Natural killer cell (primary cell): ENCODE results near the gene PKP3. TPM values are rescaled to one million over a fixed set of nuclear protein-coding genes. Genes with fewer than 3 reads are reported as not detected.
"Not testable (repeated sequence)": the region's sequence is repeated elsewhere in the genome, so short reads cannot be mapped to it uniquely, and the experiment has no call there.

Source experiments
- ATAC-seq, 3 donors: fragments of 150-1000 bp in 2 of 3; fragments of 200-7000 bp in 1 of 3; cut with Tn5 transposase; 1 replicate in 1 of 3; 2 replicates in 2 of 3; pipeline ENCODE4 v1.10.0; 2021; ENCODE audit warnings: mild to moderate bottlenecking in 2 of 3, moderate library complexity in 2 of 3
- DNase-seq, 2 donors: peaks; one replicate each; pipeline versions ENCODE4 v3.0.0 to v3.0.0-alpha.2; 2013 to 2021; ENCODE audit warnings: mixed read lengths in 1 of 2
- H3K27ac ChIP-seq: one replicate; pipeline ENCODE4 v1.5.1; 2013; ENCODE audit warnings: mild to moderate bottlenecking, low read length
- H3K27me3 ChIP-seq: one replicate; pipeline ENCODE4 v1.6.1; 2013; ENCODE audit warnings: low read length; ENCODE audit not compliant: control insufficient read depth, insufficient read depth
- H3K36me3 ChIP-seq: one replicate; pipeline ENCODE4 v1.6.1; 2013; ENCODE audit warnings: low read length; ENCODE audit not compliant: control insufficient read depth, insufficient read depth
- H3K4me1 ChIP-seq: one replicate; pipeline ENCODE4 v1.6.1; 2013; ENCODE audit warnings: low read length; ENCODE audit not compliant: control insufficient read depth, insufficient read depth
- H3K4me3 ChIP-seq: one replicate; pipeline ENCODE4 v1.5.1; 2013; ENCODE audit warnings: low read length
- H3K9me3 ChIP-seq: one replicate; pipeline ENCODE4 v1.6.1; 2013; ENCODE audit warnings: low read length; ENCODE audit not compliant: control insufficient read depth, insufficient read depth
- H3K27ac Mint-ChIP-seq, 2 donors: one replicate each; pipeline ENCODE4 v1.8.0; 2022; ENCODE audit warnings: mild to moderate bottlenecking in 2 of 2, mixed read lengths in 2 of 2, moderate library complexity in 1 of 2
- H3K27me3 Mint-ChIP-seq, 2 donors: one replicate each; pipeline ENCODE4 v1.8.0; 2022; ENCODE audit warnings: low read depth in 2 of 2, mixed read lengths in 2 of 2
- H3K36me3 Mint-ChIP-seq: one replicate; pipeline ENCODE4 v1.8.0; 2022; ENCODE audit warnings: mixed read lengths
- H3K4me1 Mint-ChIP-seq, 2 donors: one replicate each; pipeline ENCODE4 v1.8.0; 2022; ENCODE audit warnings: mixed read lengths in 2 of 2
- H3K4me3 Mint-ChIP-seq: one replicate; pipeline ENCODE4 v1.8.0; 2022; ENCODE audit warnings: mild to moderate bottlenecking, moderate library complexity, mixed read lengths
- H3K9me3 Mint-ChIP-seq, 2 donors: one replicate each; pipeline ENCODE4 v1.8.0; 2022; ENCODE audit warnings: mixed read lengths in 2 of 2
- WGBS: methylation state at CpG from one replicate; pipeline ENCODE4 v1.1.7; 2013; ENCODE audit warnings: missing lambda C conversion rate; ENCODE audit not compliant: insufficient coverage; 5-methylcytosine and 5-hydroxymethylcytosine counted together
- intact Hi-C: fragments of 100-400 bp; cut with micrococcal nuclease; formaldehyde crosslinking; loops from one replicate; pipeline ENCODE4 v1.14.2; 2022
- total RNA-seq, 4 donors: library from RNA; stranded (reverse); fragments of 120-200 nt in 1 of 4; gene quantifications; one replicate each; pipeline versions ENCODE4 v1.2.3 to v1.2.4, GENCODE V29; 2013 to 2022
- TF ChIP-seq, protein P1 (sequence below): fragments of 200-600 bp; IDR thresholded peaks from one replicate; pipeline ENCODE4 v1.8.0; 2022; ENCODE audit warnings: antibody characterized with exemption

The PKP3 gene
- under 1 TPM in 2 of 3 donors, not detected in 1; 0.29 to 0.56 TPM for total RNA-seq
- 0.38 TPM for total RNA-seq (2013)

- H3K27ac Mint-ChIP-seq: no peak within 1 kb of the TSS
- WGBS: 92% methylated on average over 57 of the region's 57 CpGs
- Histone ChIP-seq H3K27ac (no peak within 1 kb of the TSS), H3K9me3 (no peaks in the 10 kb centered on the region), H3K4me1 (peaks cover 19% of the 10 kb centered on the region), H3K27me3 (no peaks in the 10 kb centered on the region), H3K36me3 (no peaks in the 10 kb centered on the region), H3K4me3 (no peak within 1 kb of the TSS)
- no peaks in the 10 kb centered on the region for H3K36me3 Mint-ChIP-seq
- H3K27me3 Mint-ChIP-seq: no peaks in the 10 kb centered on the region
- ATAC-seq: no peak
- TF ChIP-seq, protein P1, sequence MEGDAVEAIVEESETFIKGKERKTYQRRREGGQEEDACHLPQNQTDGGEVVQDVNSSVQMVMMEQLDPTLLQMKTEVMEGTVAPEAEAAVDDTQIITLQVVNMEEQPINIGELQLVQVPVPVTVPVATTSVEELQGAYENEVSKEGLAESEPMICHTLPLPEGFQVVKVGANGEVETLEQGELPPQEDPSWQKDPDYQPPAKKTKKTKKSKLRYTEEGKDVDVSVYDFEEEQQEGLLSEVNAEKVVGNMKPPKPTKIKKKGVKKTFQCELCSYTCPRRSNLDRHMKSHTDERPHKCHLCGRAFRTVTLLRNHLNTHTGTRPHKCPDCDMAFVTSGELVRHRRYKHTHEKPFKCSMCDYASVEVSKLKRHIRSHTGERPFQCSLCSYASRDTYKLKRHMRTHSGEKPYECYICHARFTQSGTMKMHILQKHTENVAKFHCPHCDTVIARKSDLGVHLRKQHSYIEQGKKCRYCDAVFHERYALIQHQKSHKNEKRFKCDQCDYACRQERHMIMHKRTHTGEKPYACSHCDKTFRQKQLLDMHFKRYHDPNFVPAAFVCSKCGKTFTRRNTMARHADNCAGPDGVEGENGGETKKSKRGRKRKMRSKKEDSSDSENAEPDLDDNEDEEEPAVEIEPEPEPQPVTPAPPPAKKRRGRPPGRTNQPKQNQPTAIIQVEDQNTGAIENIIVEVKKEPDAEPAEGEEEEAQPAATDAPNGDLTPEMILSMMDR: no peak
- intact Hi-C loops: no loop called here
- no peak for DNase-seq
- H3K9me3 Mint-ChIP-seq: no peaks in the 10 kb centered on the region
- H3K4me1 Mint-ChIP-seq: peaks cover 0 to 18% of the 10 kb centered on the region in 2 donors
- peak within 1 kb of the TSS; percentile 17 for H3K4me3 Mint-ChIP-seq
These were observed at the start of gene PKP3 for GRCh38 chr11:394034-394857. PKP3 (plus strand) TSS chr11:394209; CDS start chr11:394293, 84 bp downstream.

DNA sequence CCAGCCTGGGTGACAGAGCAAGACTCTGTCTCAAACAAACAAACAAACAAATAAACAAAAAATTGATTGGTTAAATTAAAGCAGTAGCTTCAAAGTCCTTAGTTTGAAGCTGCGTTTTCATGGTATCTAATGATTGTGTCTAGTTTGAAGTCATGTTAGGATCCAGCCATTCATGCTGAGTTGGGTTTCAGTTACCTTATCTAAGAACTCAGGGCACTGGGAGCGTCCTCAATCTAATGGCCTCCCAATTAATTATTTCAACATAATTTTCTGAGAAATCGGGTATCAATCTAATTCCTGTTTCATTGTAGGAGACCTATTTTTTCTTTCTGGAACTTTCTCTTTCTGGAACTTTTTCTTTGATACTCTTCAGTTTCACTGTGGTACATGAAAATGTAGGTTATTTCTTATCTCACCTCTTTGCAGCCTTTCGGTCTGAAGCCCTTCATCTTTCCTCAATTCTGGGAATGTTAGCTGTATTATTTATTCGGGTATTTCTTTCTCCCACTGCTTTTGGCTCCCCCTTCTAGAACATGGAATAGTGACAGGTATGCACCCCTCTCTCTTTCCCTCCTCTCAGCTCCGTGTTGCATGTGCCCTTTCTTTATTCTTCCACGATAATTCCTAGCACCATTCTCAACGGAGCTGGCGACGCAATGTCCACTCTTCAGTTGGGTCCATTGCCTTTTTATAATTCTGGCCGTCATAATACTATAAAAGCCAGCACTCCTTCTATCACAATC lies 49.0 kb upstream of the PKP3 start:
- Mint-ChIP-seq H3K4me3 (no peak overlapping the region), H3K27ac (no peak overlapping the region), H3K36me3 (no peaks in the 10 kb centered on the region), H3K9me3 (no peaks in the 10 kb centered on the region), H3K27me3 (no peaks in the 10 kb centered on the region), H3K4me1 (peaks cover 26 to 40% of the 10 kb centered on the region in 2 donors)
- Histone ChIP-seq H3K27ac (no peak overlapping the region), H3K9me3 (no peaks in the 10 kb centered on the region), H3K4me1 (peaks cover 29% of the 10 kb centered on the region), H3K27me3 (no peaks in the 10 kb centered on the region), H3K4me3 (no peak overlapping the region), H3K36me3 (no peaks in the 10 kb centered on the region)
- intact Hi-C loops: no loop called here
- ATAC-seq: no peak
- TF ChIP-seq, protein P1: no peak
- no peak for DNase-seq
- WGBS: 94% methylated on average over 10 of the region's 11 CpGs

GRCh38 chr11:346529-346928 lies 47.5 kb upstream of the PKP3 start:
- Mint-ChIP-seq H3K4me3 (no peak overlapping the region), H3K36me3 (no peaks in the 10 kb centered on the region), H3K4me1 (peaks cover 29 to 43% of the 10 kb centered on the region in 2 donors), H3K27ac (no peak overlapping the region), H3K9me3 (no peaks in the 10 kb centered on the region), H3K27me3 (no peaks in the 10 kb centered on the region)
- 88% methylated on average over 3 of the region's 3 CpGs for WGBS
- Histone ChIP-seq H3K36me3 (no peaks in the 10 kb centered on the region), H3K27me3 (no peaks in the 10 kb centered on the region), H3K4me3 (no peak overlapping the region), H3K27ac (no peak overlapping the region), H3K4me1 (peaks cover 40% of the 10 kb centered on the region), H3K9me3 (no peaks in the 10 kb centered on the region)
- TF ChIP-seq, protein P1: no peak
- no peak for DNase-seq
- ATAC-seq: no peak
- intact Hi-C loops: no loop called here

DNA sequence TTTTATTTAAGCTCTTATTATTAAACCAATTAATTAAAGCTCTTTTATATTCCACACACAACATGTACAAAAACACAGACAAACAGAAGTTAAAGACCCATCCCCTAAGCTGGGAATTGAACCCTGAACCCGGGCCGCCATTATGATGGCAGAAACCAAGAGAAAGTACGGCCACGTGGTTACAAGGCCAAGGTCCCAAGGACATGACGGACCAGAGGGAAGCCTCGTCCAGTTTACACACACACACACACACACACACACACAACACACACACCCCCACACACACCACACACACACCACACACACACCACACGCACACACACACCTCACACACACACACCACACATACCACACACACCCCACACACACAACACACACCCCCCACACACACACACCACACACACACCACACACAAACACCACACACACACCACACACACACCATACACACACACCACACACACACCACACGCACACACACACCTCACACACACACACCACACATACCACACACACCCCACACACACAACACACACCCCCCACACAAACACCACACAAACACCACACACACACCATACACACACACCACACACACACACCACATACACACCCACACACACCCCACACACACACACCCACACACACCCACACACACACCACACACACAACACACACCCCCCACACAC lies 44.6 kb upstream of the PKP3 start:
- H3K36me3 Mint-ChIP-seq, H3K9me3 ChIP-seq, H3K4me3 ChIP-seq, DNase-seq, H3K9me3 Mint-ChIP-seq, H3K36me3 ChIP-seq, H3K27me3 Mint-ChIP-seq, ATAC-seq, intact Hi-C loops, H3K27me3 ChIP-seq: not testable (repeated sequence)
- Mint-ChIP-seq H3K27ac (peak overlapping the region; percentile 92 to 95), H3K4me3 (peak overlapping the region; percentile 62), H3K4me1 (peaks cover 41 to 58% of the 10 kb centered on the region in 2 donors)
- Histone ChIP-seq H3K27ac (peak overlapping the region; percentile 84), H3K4me1 (peaks cover 58% of the 10 kb centered on the region)
- WGBS: 74% methylated on average over 8 of the region's 8 CpGs

DNA sequence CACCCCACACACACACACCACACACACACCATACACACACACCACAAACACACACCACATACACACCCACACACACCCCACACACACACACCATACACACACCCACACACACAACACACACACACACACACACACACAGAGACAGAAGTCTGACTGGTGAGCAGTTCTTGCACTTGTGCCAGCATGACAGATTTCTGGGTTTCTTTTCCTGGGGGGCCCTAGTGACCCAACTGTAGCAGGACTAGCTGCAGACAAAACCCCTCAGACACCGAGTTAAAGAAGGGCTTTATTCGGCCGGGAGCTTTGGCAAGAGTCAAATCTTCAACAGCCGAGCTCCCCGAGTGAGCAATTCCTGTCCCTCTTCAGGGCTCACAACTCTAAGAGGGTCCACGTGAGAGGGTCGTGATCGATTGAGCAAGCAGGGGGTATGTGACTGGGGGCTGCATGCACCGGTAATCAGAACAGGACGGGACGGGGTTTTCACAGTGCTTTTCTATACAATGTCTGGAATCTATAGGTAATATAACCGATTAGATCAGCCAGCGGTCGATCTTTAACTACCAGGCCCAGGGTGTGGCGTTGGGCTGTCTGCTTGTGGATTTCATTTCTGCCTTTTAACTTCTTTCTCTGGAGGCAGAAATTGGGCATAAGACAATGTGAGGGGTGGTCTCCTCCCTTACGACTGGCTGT lies 43.8 kb upstream of the PKP3 start:
- not testable (repeated sequence) for H3K36me3 ChIP-seq, H3K27me3 Mint-ChIP-seq, H3K9me3 ChIP-seq, H3K36me3 Mint-ChIP-seq, H3K9me3 Mint-ChIP-seq, H3K27me3 ChIP-seq, H3K4me3 ChIP-seq, DNase-seq
- Histone ChIP-seq H3K27ac (peak overlapping the region; percentile 84), H3K4me1 (peaks cover 64% of the 10 kb centered on the region)
- ATAC-seq: peak in 2 of 3 donors; percentile 7 to 9
- peak overlapping the region; percentile 92 to 95 for H3K27ac Mint-ChIP-seq
- H3K4me1 Mint-ChIP-seq: peaks cover 43 to 61% of the 10 kb centered on the region in 2 donors
- intact Hi-C loops: loop anchor here (2.0 kb wide), 1 partner anchor 33 kb away; no protein-coding TSS in a partner anchor
- 45% methylated on average over 16 of the region's 16 CpGs for WGBS
- H3K4me3 Mint-ChIP-seq: peak overlapping the region; percentile 78
